HG02798 (cell line): ENCODE measurements around the gene SEPTIN5.
"Not testable (repeated sequence)": the region's sequence is repeated elsewhere in the genome, so short reads cannot be mapped to it uniquely, and the experiment has no call there.

Source experiments
- ATAC-seq: cut with Tn5 transposase; IDR thresholded peaks from one replicate; pipeline ENCODE4 v1.9.1; 2021; ENCODE audit warnings: mild to moderate bottlenecking; ENCODE audit not compliant: unreplicated experiment, poor library complexity

Gene SEPTIN5

GRCh38 chr22:19714312-19715187 is at the start of gene SEPTIN5:
Gene SEPTIN5, plus strand, starts transcription at chr22:19714503. Its CDS starts 86 bp downstream, at chr22:19714589.
- no peak for ATAC-seq

- ATAC-seq = no peak
Observed at GRCh38 chr22:19664951-19665783, 49.1 kb upstream of the SEPTIN5 start.

- ATAC-seq = no peak
Observed at GRCh38 chr22:19665784-19666672, 48.3 kb upstream of the SEPTIN5 start.

- ATAC-seq = no peak
Observed at GRCh38 chr22:19666673-19667593, 47.4 kb upstream of the SEPTIN5 start.

- no peak for ATAC-seq
Observed at GRCh38 chr22:19667872-19668740, 46.2 kb upstream of the SEPTIN5 start.

- ATAC-seq = no peak
Observed at GRCh38 chr22:19668748-19669147, 45.6 kb upstream of the SEPTIN5 start.

- ATAC-seq = no peak
Observed at GRCh38 chr22:19669570-19669969, 44.7 kb upstream of the SEPTIN5 start.

GRCh38 chr22:19671316-19671715 is 43.0 kb upstream of the SEPTIN5 start:
- no peak for ATAC-seq

- no peak for ATAC-seq
Observed at GRCh38 chr22:19672054-19672776, 42.1 kb upstream of the SEPTIN5 start.

- ATAC-seq = no peak
Observed at GRCh38 chr22:19673660-19674059, 40.6 kb upstream of the SEPTIN5 start.

GRCh38 chr22:19674129-19674928 is 40.0 kb upstream of the SEPTIN5 start:
- ATAC-seq = no peak

GRCh38 chr22:19674929-19675253 is 39.4 kb upstream of the SEPTIN5 start:
- no peak for ATAC-seq

GRCh38 chr22:19675428-19675827 is 38.9 kb upstream of the SEPTIN5 start:
- ATAC-seq = no peak

- not testable (repeated sequence) for ATAC-seq
Observed at GRCh38 chr22:19676437-19676836, 37.9 kb upstream of the SEPTIN5 start.

GRCh38 chr22:19678949-19679521 is 35.3 kb upstream of the SEPTIN5 start:
- no peak for ATAC-seq

GRCh38 chr22:19679522-19680101 is 34.7 kb upstream of the SEPTIN5 start:
- no peak for ATAC-seq
